ENCODE results near the gene ZNF165.

DNA sequence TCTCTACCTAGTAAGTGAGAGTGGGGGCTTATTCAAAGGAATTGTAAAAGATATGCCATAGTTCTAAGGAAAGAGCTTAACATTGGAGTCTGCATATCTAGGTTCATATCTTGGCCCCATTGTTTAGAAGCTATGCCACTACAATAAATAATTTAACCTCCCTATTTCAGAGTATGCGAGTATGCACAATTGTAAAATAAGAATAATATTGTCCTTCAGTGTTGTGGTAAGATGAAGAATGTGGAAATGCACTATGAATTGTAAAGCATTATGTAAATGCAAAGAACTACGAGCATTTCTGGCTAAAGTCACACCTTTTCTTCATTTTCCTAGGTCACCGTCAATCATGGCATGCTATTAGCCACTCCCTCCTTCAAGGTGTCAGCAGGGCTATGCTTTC, 16.1 kb upstream of the ZNF165 start:
- TF ChIP-seq, protein P1, sequence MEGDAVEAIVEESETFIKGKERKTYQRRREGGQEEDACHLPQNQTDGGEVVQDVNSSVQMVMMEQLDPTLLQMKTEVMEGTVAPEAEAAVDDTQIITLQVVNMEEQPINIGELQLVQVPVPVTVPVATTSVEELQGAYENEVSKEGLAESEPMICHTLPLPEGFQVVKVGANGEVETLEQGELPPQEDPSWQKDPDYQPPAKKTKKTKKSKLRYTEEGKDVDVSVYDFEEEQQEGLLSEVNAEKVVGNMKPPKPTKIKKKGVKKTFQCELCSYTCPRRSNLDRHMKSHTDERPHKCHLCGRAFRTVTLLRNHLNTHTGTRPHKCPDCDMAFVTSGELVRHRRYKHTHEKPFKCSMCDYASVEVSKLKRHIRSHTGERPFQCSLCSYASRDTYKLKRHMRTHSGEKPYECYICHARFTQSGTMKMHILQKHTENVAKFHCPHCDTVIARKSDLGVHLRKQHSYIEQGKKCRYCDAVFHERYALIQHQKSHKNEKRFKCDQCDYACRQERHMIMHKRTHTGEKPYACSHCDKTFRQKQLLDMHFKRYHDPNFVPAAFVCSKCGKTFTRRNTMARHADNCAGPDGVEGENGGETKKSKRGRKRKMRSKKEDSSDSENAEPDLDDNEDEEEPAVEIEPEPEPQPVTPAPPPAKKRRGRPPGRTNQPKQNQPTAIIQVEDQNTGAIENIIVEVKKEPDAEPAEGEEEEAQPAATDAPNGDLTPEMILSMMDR (IDR thresholded peaks at IDR 0.05): no peak
- TF ChIP-seq EP300 (IDR thresholded peaks at IDR 0.05) (no peak), POLR2A (IDR thresholded peaks at IDR 0.05; ENCODE audit: low read depth) (no peak), POLR2AphosphoS5 (IDR thresholded peaks at IDR 0.05) (no peak)
